Measurements from ENCODE around the gene SUGP2.

- no peak for TF ChIP-seq CTCF (IDR thresholded peaks at IDR 0.05; ENCODE audit: poor library complexity, severe bottlenecking)
- TF ChIP-seq TAF1 (IDR thresholded peaks at IDR 0.05; ENCODE audit: low read depth) = no peak
- TF ChIP-seq EZH2 (IDR thresholded peaks at IDR 0.05; ENCODE audit: borderline replicate concordance, insufficient read depth, low read length, poor library complexity, severe bottlenecking) = no peak
- TF ChIP-seq EP300 (conservative IDR thresholded peaks at IDR 0.05; ENCODE audit: poor library complexity, severe bottlenecking) = no peak
- no peak for TF ChIP-seq SMC3 (conservative IDR thresholded peaks at IDR 0.05; ENCODE audit: poor library complexity)
These were observed 85.0 kb downstream of the SUGP2 start for GRCh38 chr19:18948075-18948975.

Data from neural cell (in vitro differentiated cells).